ENCODE results near the gene ENDOU.

- TF ChIP-seq POLR2AphosphoS5 (IDR thresholded peaks at IDR 0.05) (no peak), CTCF (IDR thresholded peaks at IDR 0.05) (no peak), POLR2A (IDR thresholded peaks at IDR 0.05) (no peak)
Measured at GRCh38 chr12:47672068-47672467, 53.2 kb downstream of the ENDOU start.

All from gastroesophageal sphincter (tissue), 3 donors.